ENCODE data around the gene DIP2C.

- TF ChIP-seq CTCF (IDR thresholded peaks at IDR 0.05): no peak
- no peak for TF ChIP-seq POLR2AphosphoS5 (IDR thresholded peaks at IDR 0.05)
- TF ChIP-seq POLR2A (IDR thresholded peaks at IDR 0.05): no peak
- TF ChIP-seq EP300 (IDR thresholded peaks at IDR 0.05; ENCODE audit: low read depth): no peak
Observed at GRCh38 chr10:660970-661596, 28.4 kb downstream of the DIP2C start.

Measured in transverse colon (tissue), 4 donors.